Suppressor macrophage treated with lipopolysaccharide for 1 hour (primary cell): Measurements from ENCODE around the gene GPRC5B.

Source experiments
- DNase-seq, 3 donors: peaks; one replicate each; pipeline ENCODE4 v3.0.0-alpha.2; 2020 to 2022

Gene GPRC5B

DNA sequence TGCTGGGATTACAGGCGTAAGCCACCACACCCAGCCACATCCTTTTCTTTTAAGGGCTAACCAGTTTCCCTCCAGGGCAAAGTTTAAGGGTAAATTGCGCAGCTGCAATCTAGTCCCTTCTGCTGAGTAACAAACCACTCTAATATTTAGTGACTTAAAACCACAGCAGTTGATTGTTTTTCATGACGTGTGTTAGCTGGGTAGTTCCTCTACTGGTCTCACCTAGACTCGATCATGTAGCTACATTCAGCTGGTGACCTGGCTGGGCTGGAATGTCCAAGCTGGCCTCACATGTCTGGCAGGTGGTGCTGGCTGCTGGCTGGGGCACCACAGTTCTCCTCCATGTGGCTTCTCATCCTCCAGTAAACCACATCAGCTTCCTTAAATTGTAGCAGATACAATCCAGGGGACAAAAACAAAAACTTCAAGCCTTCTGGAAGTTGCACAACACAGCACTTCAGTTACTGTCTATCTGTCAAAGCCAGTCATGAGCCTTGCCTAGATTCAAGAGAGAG lies 75.5 kb downstream of the GPRC5B start:
- peak; percentile 24 to 59 (median 35) for DNase-seq

GRCh38 chr16:19808061-19808641 lies 76.5 kb downstream of the GPRC5B start:
- no peak for DNase-seq
